HepG2 (cell line): ENCODE measurements around the gene AKR1C4. TPM values are rescaled to one million over a fixed set of nuclear protein-coding genes. Genes with fewer than 3 reads are reported as not detected.

ENCODE experiments used
- EP300 ChIP-seq, 3 experiments: sonication (generic) in 1 of 3; formaldehyde crosslinking in 1 of 3; IDR thresholded peaks; 2 replicates each; pipeline versions ENCODE4 v1.5.1 to v1.6.1; 2011 to 2020; ENCODE audit warnings: low read depth in 2 of 3, low read length in 2 of 3, borderline replicate concordance in 1 of 3, improper control_type of control experiment in 1 of 3, mild to moderate bottlenecking in 1 of 3, missing genetic modification reagents in 1 of 3, moderate library complexity in 1 of 3
- FOXA3 ChIP-seq: IDR thresholded peaks from 2 replicates; pipeline ENCODE4 v1.6.1; 2016; ENCODE audit warnings: missing genetic modification reagents, missing compliant biosample characterization
- FOXP1 ChIP-seq, 2 experiments: fragments of 450-650 bp in 1 of 2; IDR thresholded peaks; 2 replicates each; pipeline ENCODE4 v1.6.1; 2017 to 2018; ENCODE audit warnings: antibody characterized with exemption in 1 of 2
- KDM5B ChIP-seq: sonication (generic); formaldehyde crosslinking; IDR thresholded peaks from 2 replicates; pipeline ENCODE4 v1.4.0; 2020; ENCODE audit warnings: missing genetic modification reagents, mild to moderate bottlenecking, borderline replicate concordance
- KMT2B ChIP-seq: IDR thresholded peaks from 2 replicates; pipeline ENCODE4 v1.6.1; 2016; ENCODE audit warnings: missing genetic modification reagents, missing compliant biosample characterization
- MAFK ChIP-seq, 2 experiments: IDR thresholded peaks in 1 of 2; conservative IDR thresholded peaks in 1 of 2; 2 replicates each; pipeline ENCODE4 v1.6.1; 2011; ENCODE audit warnings: improper control_type of control experiment in 2 of 2, low read length in 2 of 2
- RARA ChIP-seq: IDR thresholded peaks from 2 replicates; pipeline ENCODE4 v1.6.1; 2016; ENCODE audit warnings: missing genetic modification reagents, missing compliant biosample characterization
- SAP130 ChIP-seq: IDR thresholded peaks from 2 replicates; pipeline ENCODE4 v1.6.1; 2016; ENCODE audit warnings: low read depth
- SMARCE1 ChIP-seq: fragments of 450-650 bp; IDR thresholded peaks from 2 replicates; pipeline ENCODE4 v1.6.1; 2017; ENCODE audit warnings: borderline replicate concordance
- SOX13 ChIP-seq, 3 experiments: fragments of 450-650 bp in 1 of 3; sonication (generic) in 1 of 3; formaldehyde crosslinking in 1 of 3; IDR thresholded peaks in 2 of 3; conservative IDR thresholded peaks in 1 of 3; 2 replicates each; pipeline versions ENCODE4 v1.5.0 to v1.6.1; 2016 to 2020; ENCODE audit warnings: antibody characterized with exemption in 1 of 3, mild to moderate bottlenecking in 1 of 3, missing compliant biosample characterization in 1 of 3, missing genetic modification reagents in 1 of 3, moderate library complexity in 1 of 3
- SOX5 ChIP-seq: IDR thresholded peaks from 2 replicates; pipeline ENCODE4 v1.6.1; 2016; ENCODE audit warnings: borderline replicate concordance
- SP1 ChIP-seq, 2 experiments: fragments of 450-650 bp in 1 of 2; sonication (generic) in 1 of 2; formaldehyde crosslinking in 1 of 2; IDR thresholded peaks; 2 replicates each; pipeline versions ENCODE4 v1.4.0 to v1.6.1; 2016 to 2020; ENCODE audit warnings: missing genetic modification reagents in 1 of 2
- TCF7L2 ChIP-seq: IDR thresholded peaks from 2 replicates; pipeline ENCODE4 v1.6.1; 2011; ENCODE audit warnings: mild to moderate bottlenecking, low read depth, low read length, moderate library complexity
- ZFP36L1 ChIP-seq: sonication (generic); formaldehyde crosslinking; IDR thresholded peaks from 2 replicates; pipeline ENCODE4 v1.8.0; 2022; ENCODE audit warnings: mild to moderate bottlenecking, missing genetic modification reagents, moderate library complexity
- polyA plus RNA-seq, 8 experiments: library from polyadenylated mRNA; depleted of rRNA in 3 of 8; stranded (reverse) in 7 of 8; unstranded in 1 of 8; fragments of >200 nt; fragmentation: Illumina TruSeq in 4 of 8; extraction: Trizol in 4 of 8; gene quantifications; 2 replicates each; pipeline versions ENCODE4 v1.2.1 to v1.2.3, GENCODE V29; 2011 to 2016; ENCODE audit warnings: low read depth in 4 of 8, missing spikeins in 1 of 8, mixed read lengths in 1 of 8; ENCODE audit not compliant: insufficient read depth in 1 of 8
- total RNA-seq, 5 experiments: library from RNA; depleted of rRNA; stranded (reverse); fragments of >200 nt; fragmentation: Illumina TruSeq; extraction: Trizol; gene quantifications; 2 replicates each; pipeline ENCODE4 v1.2.3, GENCODE V29; 2016; ENCODE audit warnings: low read depth in 1 of 5
- TF ChIP-seq, protein P1 (sequence below): IDR thresholded peaks from 2 replicates; pipeline ENCODE4 v1.4.0; 2020; ENCODE audit warnings: mild to moderate bottlenecking, missing genetic modification reagents
- TF ChIP-seq, protein P2 (sequence below): sonication (generic); formaldehyde crosslinking; IDR thresholded peaks from 2 replicates; pipeline ENCODE4 v1.5.0; 2020; ENCODE audit warnings: mild to moderate bottlenecking, missing genetic modification reagents, borderline replicate concordance
- TF ChIP-seq, protein P3 (sequence below): IDR thresholded peaks from 2 replicates; pipeline ENCODE4 v1.6.1; 2016; ENCODE audit warnings: low read depth
- TF ChIP-seq, protein P4 (sequence below): sonication (generic); formaldehyde crosslinking; IDR thresholded peaks from 2 replicates; pipeline ENCODE4 v1.5.1; 2020; ENCODE audit warnings: mild to moderate bottlenecking, moderate library complexity, missing genetic modification reagents

AKR1C4 gene
- total and polyA plus RNA-seq, 2 of the 13 experiments (the other 11 are each of a cell fraction or from before 2014, with no cell fraction given), result 0.18 to 1.3 TPM

DNA sequence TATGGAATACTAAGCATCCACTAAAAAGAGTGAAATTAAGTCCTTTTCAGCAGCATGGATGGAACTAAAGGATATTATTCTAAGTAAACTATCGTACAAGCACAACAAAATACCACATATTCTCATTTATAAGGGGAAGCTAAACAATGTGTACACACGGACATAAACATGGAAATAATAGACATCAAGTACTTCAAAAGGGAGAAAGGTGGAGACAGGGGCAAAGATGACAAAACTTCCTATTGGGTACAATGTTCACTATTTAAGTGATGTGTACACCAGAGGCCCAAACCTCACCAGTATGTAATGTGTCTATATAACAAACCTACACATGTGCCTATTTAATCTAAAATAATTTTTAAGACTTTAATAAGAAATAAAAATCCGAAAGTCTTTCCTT, 2.2 kb upstream of the AKR1C4 start (continued):
- TF ChIP-seq, protein P1, sequence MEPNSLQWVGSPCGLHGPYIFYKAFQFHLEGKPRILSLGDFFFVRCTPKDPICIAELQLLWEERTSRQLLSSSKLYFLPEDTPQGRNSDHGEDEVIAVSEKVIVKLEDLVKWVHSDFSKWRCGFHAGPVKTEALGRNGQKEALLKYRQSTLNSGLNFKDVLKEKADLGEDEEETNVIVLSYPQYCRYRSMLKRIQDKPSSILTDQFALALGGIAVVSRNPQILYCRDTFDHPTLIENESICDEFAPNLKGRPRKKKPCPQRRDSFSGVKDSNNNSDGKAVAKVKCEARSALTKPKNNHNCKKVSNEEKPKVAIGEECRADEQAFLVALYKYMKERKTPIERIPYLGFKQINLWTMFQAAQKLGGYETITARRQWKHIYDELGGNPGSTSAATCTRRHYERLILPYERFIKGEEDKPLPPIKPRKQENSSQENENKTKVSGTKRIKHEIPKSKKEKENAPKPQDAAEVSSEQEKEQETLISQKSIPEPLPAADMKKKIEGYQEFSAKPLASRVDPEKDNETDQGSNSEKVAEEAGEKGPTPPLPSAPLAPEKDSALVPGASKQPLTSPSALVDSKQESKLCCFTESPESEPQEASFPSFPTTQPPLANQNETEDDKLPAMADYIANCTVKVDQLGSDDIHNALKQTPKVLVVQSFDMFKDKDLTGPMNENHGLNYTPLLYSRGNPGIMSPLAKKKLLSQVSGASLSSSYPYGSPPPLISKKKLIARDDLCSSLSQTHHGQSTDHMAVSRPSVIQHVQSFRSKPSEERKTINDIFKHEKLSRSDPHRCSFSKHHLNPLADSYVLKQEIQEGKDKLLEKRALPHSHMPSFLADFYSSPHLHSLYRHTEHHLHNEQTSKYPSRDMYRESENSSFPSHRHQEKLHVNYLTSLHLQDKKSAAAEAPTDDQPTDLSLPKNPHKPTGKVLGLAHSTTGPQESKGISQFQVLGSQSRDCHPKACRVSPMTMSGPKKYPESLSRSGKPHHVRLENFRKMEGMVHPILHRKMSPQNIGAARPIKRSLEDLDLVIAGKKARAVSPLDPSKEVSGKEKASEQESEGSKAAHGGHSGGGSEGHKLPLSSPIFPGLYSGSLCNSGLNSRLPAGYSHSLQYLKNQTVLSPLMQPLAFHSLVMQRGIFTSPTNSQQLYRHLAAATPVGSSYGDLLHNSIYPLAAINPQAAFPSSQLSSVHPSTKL (CRISPR knock-in tag), result peak; percentile 54
- TF ChIP-seq ZFP36L1 (CRISPR knock-in tag) (no peak), RARA (0 out of 2 replicates have a peak, but pooled peaks have one; percentile 32), SOX5 (peak; percentile 73; the same call in 1 of the 2 replicates), SP1 (IDR thresholded peaks at IDR 0.05) (no peak), SP1 (CRISPR knock-in tag; IDR thresholded peaks at IDR 0.05) (no peak), KDM5B (CRISPR knock-in tag) (no peak), TCF7L2 (no peak), SMARCE1 (no peak), KMT2B (CRISPR knock-in tag) (no peak), SAP130 (CRISPR knock-in tag) (0 out of 2 replicates have a peak, but pooled peaks have one; percentile 18), FOXP1 (IDR thresholded peaks at IDR 0.05) (no peak), FOXP1 (CRISPR knock-in tag; IDR thresholded peaks at IDR 0.05) (peak; percentile 50), EP300 (IDR thresholded peaks at IDR 0.05; ENCODE audit: low read depth in 2 of 2, low read length in 2 of 2) (peak in 1 of 2 experiments; percentile 41; a peak in 1 of 4 replicates), EP300 (CRISPR knock-in tag; IDR thresholded peaks at IDR 0.05; ENCODE audit: borderline replicate concordance) (no peak), MAFK (conservative IDR thresholded peaks at IDR 0.05 in 1 of 2, IDR thresholded peaks at IDR 0.05 in 1 of 2; ENCODE audit: low read length in 2 of 2) (no peak), FOXA3 (peak; percentile 50), SOX13 (IDR thresholded peaks at IDR 0.05) (no peak), SOX13 (CRISPR knock-in tag; conservative IDR thresholded peaks at IDR 0.05 in 1 of 2, IDR thresholded peaks at IDR 0.05 in 1 of 2) (peak in 1 of 2 experiments; percentile 41; a peak in 1 of 4 replicates)
- TF ChIP-seq, protein P2, sequence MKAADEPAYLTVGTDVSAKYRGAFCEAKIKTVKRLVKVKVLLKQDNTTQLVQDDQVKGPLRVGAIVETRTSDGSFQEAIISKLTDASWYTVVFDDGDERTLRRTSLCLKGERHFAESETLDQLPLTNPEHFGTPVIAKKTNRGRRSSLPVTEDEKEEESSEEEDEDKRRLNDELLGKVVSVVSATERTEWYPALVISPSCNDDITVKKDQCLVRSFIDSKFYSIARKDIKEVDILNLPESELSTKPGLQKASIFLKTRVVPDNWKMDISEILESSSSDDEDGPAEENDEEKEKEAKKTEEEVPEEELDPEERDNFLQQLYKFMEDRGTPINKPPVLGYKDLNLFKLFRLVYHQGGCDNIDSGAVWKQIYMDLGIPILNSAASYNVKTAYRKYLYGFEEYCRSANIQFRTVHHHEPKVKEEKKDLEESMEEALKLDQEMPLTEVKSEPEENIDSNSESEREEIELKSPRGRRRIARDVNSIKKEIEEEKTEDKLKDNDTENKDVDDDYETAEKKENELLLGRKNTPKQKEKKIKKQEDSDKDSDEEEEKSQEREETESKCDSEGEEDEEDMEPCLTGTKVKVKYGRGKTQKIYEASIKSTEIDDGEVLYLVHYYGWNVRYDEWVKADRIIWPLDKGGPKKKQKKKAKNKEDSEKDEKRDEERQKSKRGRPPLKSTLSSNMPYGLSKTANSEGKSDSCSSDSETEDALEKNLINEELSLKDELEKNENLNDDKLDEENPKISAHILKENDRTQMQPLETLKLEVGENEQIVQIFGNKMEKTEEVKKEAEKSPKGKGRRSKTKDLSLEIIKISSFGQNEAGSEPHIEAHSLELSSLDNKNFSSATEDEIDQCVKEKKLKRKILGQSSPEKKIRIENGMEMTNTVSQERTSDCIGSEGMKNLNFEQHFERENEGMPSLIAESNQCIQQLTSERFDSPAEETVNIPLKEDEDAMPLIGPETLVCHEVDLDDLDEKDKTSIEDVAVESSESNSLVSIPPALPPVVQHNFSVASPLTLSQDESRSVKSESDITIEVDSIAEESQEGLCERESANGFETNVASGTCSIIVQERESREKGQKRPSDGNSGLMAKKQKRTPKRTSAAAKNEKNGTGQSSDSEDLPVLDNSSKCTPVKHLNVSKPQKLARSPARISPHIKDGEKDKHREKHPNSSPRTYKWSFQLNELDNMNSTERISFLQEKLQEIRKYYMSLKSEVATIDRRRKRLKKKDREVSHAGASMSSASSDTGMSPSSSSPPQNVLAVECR (CRISPR knock-in tag), result no peak
- TF ChIP-seq, protein P3, sequence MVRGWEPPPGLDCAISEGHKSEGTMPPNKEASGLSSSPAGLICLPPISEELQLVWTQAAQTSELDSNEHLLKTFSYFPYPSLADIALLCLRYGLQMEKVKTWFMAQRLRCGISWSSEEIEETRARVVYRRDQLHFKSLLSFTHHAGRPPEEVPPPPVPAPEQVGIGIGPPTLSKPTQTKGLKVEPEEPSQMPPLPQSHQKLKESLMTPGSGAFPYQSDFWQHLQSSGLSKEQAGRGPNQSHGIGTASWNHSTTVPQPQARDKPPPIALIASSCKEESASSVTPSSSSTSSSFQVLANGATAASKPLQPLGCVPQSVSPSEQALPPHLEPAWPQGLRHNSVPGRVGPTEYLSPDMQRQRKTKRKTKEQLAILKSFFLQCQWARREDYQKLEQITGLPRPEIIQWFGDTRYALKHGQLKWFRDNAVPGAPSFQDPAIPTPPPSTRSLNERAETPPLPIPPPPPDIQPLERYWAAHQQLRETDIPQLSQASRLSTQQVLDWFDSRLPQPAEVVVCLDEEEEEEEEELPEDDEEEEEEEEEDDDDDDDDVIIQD, result peak; percentile 74
- TF ChIP-seq, protein P4, sequence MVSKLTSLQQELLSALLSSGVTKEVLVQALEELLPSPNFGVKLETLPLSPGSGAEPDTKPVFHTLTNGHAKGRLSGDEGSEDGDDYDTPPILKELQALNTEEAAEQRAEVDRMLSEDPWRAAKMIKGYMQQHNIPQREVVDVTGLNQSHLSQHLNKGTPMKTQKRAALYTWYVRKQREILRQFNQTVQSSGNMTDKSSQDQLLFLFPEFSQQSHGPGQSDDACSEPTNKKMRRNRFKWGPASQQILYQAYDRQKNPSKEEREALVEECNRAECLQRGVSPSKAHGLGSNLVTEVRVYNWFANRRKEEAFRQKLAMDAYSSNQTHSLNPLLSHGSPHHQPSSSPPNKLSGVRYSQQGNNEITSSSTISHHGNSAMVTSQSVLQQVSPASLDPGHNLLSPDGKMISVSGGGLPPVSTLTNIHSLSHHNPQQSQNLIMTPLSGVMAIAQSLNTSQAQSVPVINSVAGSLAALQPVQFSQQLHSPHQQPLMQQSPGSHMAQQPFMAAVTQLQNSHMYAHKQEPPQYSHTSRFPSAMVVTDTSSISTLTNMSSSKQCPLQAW, result no peak
